ENCODE data around the gene LTK.

GRCh38 chr15:41550066-41550775 lies 36.6 kb upstream of the LTK start:
- TF ChIP-seq, protein P1, sequence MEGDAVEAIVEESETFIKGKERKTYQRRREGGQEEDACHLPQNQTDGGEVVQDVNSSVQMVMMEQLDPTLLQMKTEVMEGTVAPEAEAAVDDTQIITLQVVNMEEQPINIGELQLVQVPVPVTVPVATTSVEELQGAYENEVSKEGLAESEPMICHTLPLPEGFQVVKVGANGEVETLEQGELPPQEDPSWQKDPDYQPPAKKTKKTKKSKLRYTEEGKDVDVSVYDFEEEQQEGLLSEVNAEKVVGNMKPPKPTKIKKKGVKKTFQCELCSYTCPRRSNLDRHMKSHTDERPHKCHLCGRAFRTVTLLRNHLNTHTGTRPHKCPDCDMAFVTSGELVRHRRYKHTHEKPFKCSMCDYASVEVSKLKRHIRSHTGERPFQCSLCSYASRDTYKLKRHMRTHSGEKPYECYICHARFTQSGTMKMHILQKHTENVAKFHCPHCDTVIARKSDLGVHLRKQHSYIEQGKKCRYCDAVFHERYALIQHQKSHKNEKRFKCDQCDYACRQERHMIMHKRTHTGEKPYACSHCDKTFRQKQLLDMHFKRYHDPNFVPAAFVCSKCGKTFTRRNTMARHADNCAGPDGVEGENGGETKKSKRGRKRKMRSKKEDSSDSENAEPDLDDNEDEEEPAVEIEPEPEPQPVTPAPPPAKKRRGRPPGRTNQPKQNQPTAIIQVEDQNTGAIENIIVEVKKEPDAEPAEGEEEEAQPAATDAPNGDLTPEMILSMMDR (IDR thresholded peaks at IDR 0.05): no peak
- no peak for TF ChIP-seq TCF7L2 (IDR thresholded peaks at IDR 0.05; ENCODE audit: low read depth, low read length)
